GM12878 (cell line): ENCODE data around the gene MAVS. TPM values are rescaled to one million over a fixed set of nuclear protein-coding genes. Genes with fewer than 3 reads are reported as not detected.

Source experiments
- E2F8 ChIP-seq: fragments of 450-650 bp; IDR thresholded peaks from 2 replicates; pipeline ENCODE4 v1.6.1; 2018; ENCODE audit warnings: mild to moderate bottlenecking, low read depth, moderate library complexity; ENCODE audit not compliant: partially characterized antibody
- MEF2B ChIP-seq: fragments of 450-650 bp; IDR thresholded peaks from 2 replicates; pipeline ENCODE4 v1.6.1; 2018; ENCODE audit warnings: mild to moderate bottlenecking, moderate library complexity; ENCODE audit not compliant: partially characterized antibody, poor library complexity, severe bottlenecking
- NBN ChIP-seq: fragments of 450-650 bp; IDR thresholded peaks from 2 replicates; pipeline ENCODE4 v1.6.1; 2016
- NRF1 ChIP-seq: conservative IDR thresholded peaks from 2 replicates; pipeline ENCODE4 v1.6.1; 2011; ENCODE audit warnings: mild to moderate bottlenecking, low read depth, low read length, improper control_type of control experiment
- PML ChIP-seq: IDR thresholded peaks from 2 replicates; pipeline ENCODE4 v1.6.1; 2012; ENCODE audit warnings: low read length, inconsistent platforms
- POLR2AphosphoS2 ChIP-seq: IDR thresholded peaks from 2 replicates; pipeline ENCODE4 v1.6.1; 2011; ENCODE audit warnings: low read depth, mild to moderate bottlenecking, low read length, improper control_type of control experiment, moderate library complexity
- SIX5 ChIP-seq: IDR thresholded peaks from 2 replicates; pipeline ENCODE4 v1.6.1; 2011; ENCODE audit warnings: mild to moderate bottlenecking, low read depth, low read length, moderate library complexity; ENCODE audit not compliant: severe bottlenecking
- SP1 ChIP-seq: IDR thresholded peaks from one replicate; pipeline ENCODE4 v1.6.1; 2011; ENCODE audit warnings: low read depth, low read length
- TBL1XR1 ChIP-seq: IDR thresholded peaks from 2 replicates; pipeline ENCODE4 v1.6.1; 2012; ENCODE audit warnings: low read depth, low read length, improper control_type of control experiment
- WRNIP1 ChIP-seq: IDR thresholded peaks from 2 replicates; pipeline ENCODE4 v1.6.1; 2011; ENCODE audit warnings: low read depth, low read length, improper control_type of control experiment, borderline replicate concordance
- ZBTB11 ChIP-seq: fragments of 450-650 bp; formaldehyde crosslinking; IDR thresholded peaks from 2 replicates; pipeline ENCODE4 v1.5.0; 2022; ENCODE audit warnings: mild to moderate bottlenecking, missing genetic modification characterization
- ZBTB33 ChIP-seq: fragments of 450-650 bp; IDR thresholded peaks from 2 replicates; pipeline ENCODE4 v1.6.1; 2017; ENCODE audit warnings: mild to moderate bottlenecking
- polyA plus RNA-seq, 11 experiments: library from polyadenylated mRNA; depleted of rRNA in 4 of 11; unstranded in 6 of 11; stranded (reverse) in 5 of 11; fragments of >200 nt; fragmentation: Nextera tagmentation in 4 of 11; fragmentation: Illumina TruSeq in 1 of 11; extraction: Ambion mirVana in 4 of 11; extraction: Trizol in 1 of 11; gene quantifications; 1 replicate in 1 of 11; 2 replicates in 10 of 11; pipeline versions ENCODE4 v1.2.1 to v1.2.3, GENCODE V29; 2011 to 2016; ENCODE audit warnings: inconsistent platforms in 2 of 11, missing spikeins in 2 of 11, low read depth in 1 of 11
- total RNA-seq, 4 experiments: library from RNA; depleted of rRNA in 3 of 4; stranded (reverse); fragments of >200 nt in 3 of 4; fragmentation: Illumina TruSeq in 1 of 4; extraction: Trizol in 1 of 4; gene quantifications; 2 replicates each; pipeline versions ENCODE4 v1.2.1 to v1.2.3, GENCODE V29; 2013 to 2021
- TF ChIP-seq, protein P1 (sequence below): fragments of 450-650 bp; conservative IDR thresholded peaks from 2 replicates; pipeline ENCODE4 v1.6.1; 2017; ENCODE audit warnings: mild to moderate bottlenecking, moderate library complexity
- TF ChIP-seq, protein P2 (sequence below): IDR thresholded peaks from 2 replicates; pipeline ENCODE4 v1.6.1; 2011; ENCODE audit warnings: low read depth, low read length, improper control_type of control experiment, borderline replicate concordance
- TF ChIP-seq, protein P3 (sequence below): IDR thresholded peaks from 2 replicates; pipeline ENCODE4 v1.6.1; 2012; ENCODE audit warnings: low read length, inconsistent platforms

The MAVS gene
- total and polyA plus RNA-seq, 10 of the 15 experiments (the other 5 are each of a cell fraction or from before 2014, with no cell fraction given), result 1.6 to 25.2 (median 12.6) TPM

DNA sequence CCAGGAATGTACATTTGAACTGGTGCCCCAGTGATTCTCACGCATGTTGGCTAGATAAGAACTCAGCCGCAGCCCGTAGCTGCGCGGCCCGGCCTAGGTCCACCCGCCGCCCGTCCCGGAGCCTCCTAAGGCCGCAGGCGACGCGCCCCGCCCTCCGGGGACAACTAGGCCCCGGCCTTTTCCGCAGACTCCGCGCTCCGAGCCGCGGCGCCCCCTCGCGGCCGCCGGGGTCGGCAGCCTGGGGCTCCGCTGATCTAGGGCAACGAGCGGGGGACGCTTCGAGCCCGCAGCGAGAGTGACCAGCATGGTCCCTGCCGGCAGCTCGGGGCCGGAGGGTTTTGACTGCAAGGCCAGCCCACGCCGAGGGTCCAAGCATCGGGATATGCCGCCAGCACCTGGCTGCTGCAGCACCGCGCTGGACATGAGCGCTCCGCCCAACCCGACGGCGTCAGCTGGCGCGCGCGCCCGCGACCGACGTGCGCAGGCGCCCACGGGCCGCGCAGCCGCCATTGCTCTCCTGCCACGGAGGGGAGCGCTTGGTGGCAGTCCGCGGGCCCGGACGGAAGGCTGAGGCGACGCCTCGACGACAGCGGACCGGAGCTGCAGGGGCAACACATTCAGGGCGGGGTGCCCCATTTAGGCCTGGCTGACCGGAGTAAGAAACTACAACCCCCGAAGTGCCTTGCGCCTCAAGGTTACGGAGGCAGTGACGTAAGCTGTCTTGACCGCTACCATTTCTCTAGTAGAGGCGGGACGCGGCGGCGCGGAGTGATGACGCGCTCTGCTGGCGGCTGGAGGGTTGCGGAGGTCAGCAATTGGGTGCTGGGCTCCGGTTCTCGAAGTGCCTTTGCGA is 26.4 kb upstream of the MAVS start, which contains the start of gene AP5S1 (continued):
- TF ChIP-seq ZBTB33, result peak; percentile 51; the same call in 1 of the 2 replicates
- peak; percentile 90; the same call in 1 of the 2 replicates for TF ChIP-seq PML
- TF ChIP-seq, protein P1, sequence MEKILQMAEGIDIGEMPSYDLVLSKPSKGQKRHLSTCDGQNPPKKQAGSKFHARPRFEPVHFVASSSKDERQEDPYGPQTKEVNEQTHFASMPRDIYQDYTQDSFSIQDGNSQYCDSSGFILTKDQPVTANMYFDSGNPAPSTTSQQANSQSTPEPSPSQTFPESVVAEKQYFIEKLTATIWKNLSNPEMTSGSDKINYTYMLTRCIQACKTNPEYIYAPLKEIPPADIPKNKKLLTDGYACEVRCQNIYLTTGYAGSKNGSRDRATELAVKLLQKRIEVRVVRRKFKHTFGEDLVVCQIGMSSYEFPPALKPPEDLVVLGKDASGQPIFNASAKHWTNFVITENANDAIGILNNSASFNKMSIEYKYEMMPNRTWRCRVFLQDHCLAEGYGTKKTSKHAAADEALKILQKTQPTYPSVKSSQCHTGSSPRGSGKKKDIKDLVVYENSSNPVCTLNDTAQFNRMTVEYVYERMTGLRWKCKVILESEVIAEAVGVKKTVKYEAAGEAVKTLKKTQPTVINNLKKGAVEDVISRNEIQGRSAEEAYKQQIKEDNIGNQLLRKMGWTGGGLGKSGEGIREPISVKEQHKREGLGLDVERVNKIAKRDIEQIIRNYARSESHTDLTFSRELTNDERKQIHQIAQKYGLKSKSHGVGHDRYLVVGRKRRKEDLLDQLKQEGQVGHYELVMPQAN, result peak; percentile 90
- peak; percentile 19 for TF ChIP-seq SP1
- 0 out of 2 replicates have a peak, but pooled peaks have one; percentile 68 for TF ChIP-seq WRNIP1
- TF ChIP-seq, protein P2, sequence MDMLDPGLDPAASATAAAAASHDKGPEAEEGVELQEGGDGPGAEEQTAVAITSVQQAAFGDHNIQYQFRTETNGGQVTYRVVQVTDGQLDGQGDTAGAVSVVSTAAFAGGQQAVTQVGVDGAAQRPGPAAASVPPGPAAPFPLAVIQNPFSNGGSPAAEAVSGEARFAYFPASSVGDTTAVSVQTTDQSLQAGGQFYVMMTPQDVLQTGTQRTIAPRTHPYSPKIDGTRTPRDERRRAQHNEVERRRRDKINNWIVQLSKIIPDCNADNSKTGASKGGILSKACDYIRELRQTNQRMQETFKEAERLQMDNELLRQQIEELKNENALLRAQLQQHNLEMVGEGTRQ, result no peak
- peak; percentile 64 for TF ChIP-seq NRF1
- peak; percentile 32 for TF ChIP-seq MEF2B
- peak; percentile 76 for TF ChIP-seq E2F8
- peak; percentile 98 for TF ChIP-seq NBN
- TF ChIP-seq TBL1XR1, result no peak
- peak; percentile 85 for TF ChIP-seq SIX5
- TF ChIP-seq ZBTB11 (CRISPR knock-in tag), result no peak
- TF ChIP-seq POLR2AphosphoS2, result no peak
- TF ChIP-seq, protein P3, sequence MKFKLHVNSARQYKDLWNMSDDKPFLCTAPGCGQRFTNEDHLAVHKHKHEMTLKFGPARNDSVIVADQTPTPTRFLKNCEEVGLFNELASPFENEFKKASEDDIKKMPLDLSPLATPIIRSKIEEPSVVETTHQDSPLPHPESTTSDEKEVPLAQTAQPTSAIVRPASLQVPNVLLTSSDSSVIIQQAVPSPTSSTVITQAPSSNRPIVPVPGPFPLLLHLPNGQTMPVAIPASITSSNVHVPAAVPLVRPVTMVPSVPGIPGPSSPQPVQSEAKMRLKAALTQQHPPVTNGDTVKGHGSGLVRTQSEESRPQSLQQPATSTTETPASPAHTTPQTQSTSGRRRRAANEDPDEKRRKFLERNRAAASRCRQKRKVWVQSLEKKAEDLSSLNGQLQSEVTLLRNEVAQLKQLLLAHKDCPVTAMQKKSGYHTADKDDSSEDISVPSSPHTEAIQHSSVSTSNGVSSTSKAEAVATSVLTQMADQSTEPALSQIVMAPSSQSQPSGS, result no peak
